ENCODE results near the gene PPP2R3C.
"Not testable (repeated sequence)": the region's sequence is repeated elsewhere in the genome, so short reads cannot be mapped to it uniquely, and the experiment has no call there.

PPP2R3C gene

GRCh38 chr14:35121887-35122695 lies at the start of gene PPP2R3C, which contains the start of gene PRORP:
Gene PPP2R3C, minus strand, starts transcription at chr14:35121990. Its CDS starts 31 bp downstream, at chr14:35121959.
Gene PRORP, plus strand, starts transcription at chr14:35122552. Its CDS starts 694 bp downstream, at chr14:35123246.
- peak; percentile 89 for DNase-seq

GRCh38 chr14:35167496-35167895 lies 45.7 kb upstream of the PPP2R3C start:
- no peak for DNase-seq

- no peak for DNase-seq
These were observed 43.1 kb upstream of the PPP2R3C start for GRCh38 chr14:35164849-35165248.

- DNase-seq = no peak
These were observed 41.6 kb upstream of the PPP2R3C start for GRCh38 chr14:35163384-35163783.

- no peak for DNase-seq
These were observed 39.4 kb upstream of the PPP2R3C start for GRCh38 chr14:35161231-35161630.

GRCh38 chr14:35159742-35160409 lies 38.1 kb upstream of the PPP2R3C start:
- peak; percentile 87 for DNase-seq

- DNase-seq = no peak
These were observed 37.3 kb upstream of the PPP2R3C start for GRCh38 chr14:35158951-35159653.

GRCh38 chr14:35158491-35158890 lies 36.7 kb upstream of the PPP2R3C start:
- no peak for DNase-seq

- DNase-seq = peak; percentile 19
These were observed 34.2 kb upstream of the PPP2R3C start for GRCh38 chr14:35155962-35156361.

- DNase-seq = no peak
These were observed 32.2 kb upstream of the PPP2R3C start for GRCh38 chr14:35154016-35154415.

- DNase-seq = not testable (repeated sequence)
These were observed 30.7 kb upstream of the PPP2R3C start for GRCh38 chr14:35152531-35152930.

GRCh38 chr14:35149239-35149638 lies 27.4 kb upstream of the PPP2R3C start:
- no peak for DNase-seq

GRCh38 chr14:35147711-35148110 lies 25.9 kb upstream of the PPP2R3C start:
- no peak for DNase-seq

GRCh38 chr14:35147186-35147585 lies 25.4 kb upstream of the PPP2R3C start:
- DNase-seq = no peak

GRCh38 chr14:35146711-35147149 lies 24.9 kb upstream of the PPP2R3C start:
- no peak for DNase-seq

GRCh38 chr14:35144029-35144428 lies 22.2 kb upstream of the PPP2R3C start:
- no peak for DNase-seq

GRCh38 chr14:35140718-35141581 lies 19.2 kb upstream of the PPP2R3C start:
- DNase-seq = no peak

- DNase-seq = no peak
These were observed 16.8 kb upstream of the PPP2R3C start for GRCh38 chr14:35138585-35138984.

- DNase-seq = no peak
These were observed 12.7 kb upstream of the PPP2R3C start for GRCh38 chr14:35134329-35135123.

- no peak for DNase-seq
These were observed 11.9 kb upstream of the PPP2R3C start for GRCh38 chr14:35133542-35134328.

GRCh38 chr14:35124127-35124526 lies 2.3 kb upstream of the PPP2R3C start:
- no peak for DNase-seq
